OCI-LY7 (cell line): Measurements from ENCODE around the gene CEMIP2. TPM values are rescaled to one million over a fixed set of nuclear protein-coding genes. Genes with fewer than 3 reads are reported as not detected.

Experiments
- BruUV-seq: library from RNA; stranded (reverse); fragments of 400-500 nt; replicated peaks from 2 replicates; lab custom pipeline; 2021; lab: Mats Ljungman, UMichigan
- CTCF ChIA-PET: fragments of 300-600 bp; sonication (Branson Sonifier 250); formaldehyde crosslinking; loops from one replicate; lab custom pipeline; 2022; ENCODE audit warnings: antibody characterized with exemption; ENCODE audit not compliant: unreplicated experiment; lab: Charles Lee
- POLR2A ChIA-PET: fragments of 300-600 bp; sonication (Branson Sonifier 250); formaldehyde crosslinking; loops from one replicate; lab custom pipeline; 2022; ENCODE audit warnings: antibody characterized with exemption; lab: Charles Lee
- DNase-seq: peaks from one replicate; pipeline ENCODE4 v3.0.0-alpha.2; 2015; ENCODE audit warnings: low spot score
- H2AFZ ChIP-seq: fragments of 200-600 bp; sonication (generic), shearing (Covaris generic); 2 replicates; pipeline ENCODE4 v1.6.1; 2014; ENCODE audit warnings: mild to moderate bottlenecking, antibody characterized with exemption, low read length, moderate library complexity
- H3K27ac ChIP-seq: fragments of 200-600 bp; sonication (generic); 2 replicates; pipeline ENCODE4 v1.5.1; 2014; ENCODE audit warnings: mixed run types, low read depth, mild to moderate bottlenecking, moderate library complexity, low read length, inconsistent platforms; ENCODE audit not compliant: poor library complexity, severe bottlenecking
- H3K36me3 ChIP-seq: fragments of 200-600 bp; sonication (generic); 2 replicates; pipeline ENCODE4 v1.6.1; 2014; ENCODE audit warnings: mild to moderate bottlenecking, antibody characterized with exemption, low read length, moderate library complexity, mixed read lengths; ENCODE audit not compliant: insufficient read depth
- H3K4me1 ChIP-seq: fragments of 200-600 bp; sonication (generic); 2 replicates; pipeline ENCODE4 v1.5.1; 2014; ENCODE audit warnings: mild to moderate bottlenecking, low read length; ENCODE audit not compliant: insufficient read depth, poor library complexity, severe bottlenecking
- H3K4me2 ChIP-seq: fragments of 200-600 bp; sonication (generic); 2 replicates; pipeline ENCODE4 v1.6.1; 2014; ENCODE audit warnings: mild to moderate bottlenecking, low read length
- H3K4me3 ChIP-seq: fragments of 200-600 bp; sonication (generic); 2 replicates; pipeline ENCODE4 v1.5.1; 2014; ENCODE audit warnings: mild to moderate bottlenecking, low read depth, low read length; ENCODE audit not compliant: poor library complexity, severe bottlenecking
- H3K79me2 ChIP-seq: fragments of 200-600 bp; sonication (generic); 2 replicates; pipeline ENCODE4 v1.6.1; 2016; ENCODE audit warnings: low read depth, mild to moderate bottlenecking, low read length, moderate library complexity, mixed read lengths; ENCODE audit not compliant: insufficient read depth
- H3K9me2 ChIP-seq: fragments of 200-600 bp; sonication (generic); 2 replicates; pipeline ENCODE4 v1.6.1; 2016; ENCODE audit warnings: mild to moderate bottlenecking, low read length, mixed read lengths; ENCODE audit not compliant: insufficient read depth
- H3K9me3 ChIP-seq: fragments of 200-600 bp; sonication (generic); 2 replicates; pipeline ENCODE4 v1.6.1; 2014; ENCODE audit warnings: mild to moderate bottlenecking, mixed run types, low read length, mixed read lengths
- H4K20me1 ChIP-seq: fragments of 200-600 bp; sonication (generic); 2 replicates; pipeline ENCODE4 v1.6.1; 2014; ENCODE audit warnings: mild to moderate bottlenecking, antibody characterized with exemption, low read length, moderate library complexity, mixed read lengths; ENCODE audit not compliant: insufficient read depth
- CTCF ChIP-seq: fragments of 200-600 bp; sonication (generic); conservative IDR thresholded peaks from 2 replicates; pipeline ENCODE4 v1.5.1; 2014; ENCODE audit warnings: mild to moderate bottlenecking, antibody characterized with exemption, low read length, moderate library complexity, mixed read lengths
- EZH2phosphoT487 ChIP-seq: fragments of 200-600 bp; sonication (generic); IDR thresholded peaks from 2 replicates; pipeline ENCODE4 v1.6.1; 2018; ENCODE audit warnings: low read depth, borderline replicate concordance, mild to moderate bottlenecking, mixed run types, antibody characterized with exemption, low read length, moderate library complexity, mixed read lengths
- intact Hi-C: fragments of 100-400 bp; cut with micrococcal nuclease; formaldehyde crosslinking; loops from one replicate; pipeline ENCODE4 v1.10.0; 2022; ENCODE audit not compliant: unreplicated experiment
- total RNA-seq, 2 experiments: library from RNA; depleted of rRNA in 1 of 2; stranded (reverse); fragments of >200 nt in 1 of 2; shearing (Covaris generic) in 1 of 2; gene quantifications; 2 replicates each; pipeline ENCODE4 v1.2.3, GENCODE V29; 2014 to 2022

CEMIP2 gene
- total RNA-seq, 2 experiments from 2014 or later = 1.8 to 4.8 TPM

- H2AFZ ChIP-seq = no peak overlapping the region
- H4K20me1 ChIP-seq = no peaks in the 10 kb centered on the region
- intact Hi-C loops = no loop called here
- DNase-seq = no peak
- BruUV-seq = no TSS peak
- no peak overlapping the region for H3K4me2 ChIP-seq
- TF ChIP-seq EZH2phosphoT487 (no peak), CTCF (no peak)
- no peaks in the 10 kb centered on the region for H3K9me3 ChIP-seq
- ChIA-PET POLR2A (no interaction called here), CTCF (no interaction called here)
- H3K9me2 ChIP-seq = no peaks in the 10 kb centered on the region
- no peak overlapping the region for H3K4me3 ChIP-seq
- H3K79me2 ChIP-seq = no peaks in the 10 kb centered on the region
- no peaks in the 10 kb centered on the region for H3K4me1 ChIP-seq
- H3K27ac ChIP-seq = no peak overlapping the region
- no peaks in the 10 kb centered on the region for H3K36me3 ChIP-seq
These were observed 103.7 kb downstream of the CEMIP2 start for GRCh38 chr9:71664566-71664965.

GRCh38 chr9:71663931-71664459, 104.3 kb downstream of the CEMIP2 start:
- H3K27ac ChIP-seq = no peak overlapping the region
- DNase-seq = no peak
- H3K36me3 ChIP-seq = no peaks in the 10 kb centered on the region
- H3K9me2 ChIP-seq = no peaks in the 10 kb centered on the region
- H4K20me1 ChIP-seq = no peaks in the 10 kb centered on the region
- H3K9me3 ChIP-seq = no peaks in the 10 kb centered on the region
- no peaks in the 10 kb centered on the region for H3K79me2 ChIP-seq
- no peaks in the 10 kb centered on the region for H3K4me1 ChIP-seq
- BruUV-seq = no TSS peak
- H3K4me3 ChIP-seq = no peak overlapping the region
- H2AFZ ChIP-seq = no peak overlapping the region
- CTCF ChIA-PET = no interaction called here
- intact Hi-C loops = no loop called here
- no peak for TF ChIP-seq CTCF
- no peak for TF ChIP-seq EZH2phosphoT487
- POLR2A ChIA-PET = no interaction called here
- no peak overlapping the region for H3K4me2 ChIP-seq

GRCh38 chr9:71663216-71663615, 105.1 kb downstream of the CEMIP2 start:
- TF ChIP-seq CTCF (no peak), EZH2phosphoT487 (no peak)
- Histone ChIP-seq H3K4me1 (no peaks in the 10 kb centered on the region), H3K79me2 (no peaks in the 10 kb centered on the region), H3K27ac (no peak overlapping the region), H3K4me3 (no peak overlapping the region), H4K20me1 (no peaks in the 10 kb centered on the region), H3K36me3 (no peaks in the 10 kb centered on the region), H3K9me2 (no peaks in the 10 kb centered on the region), H2AFZ (no peak overlapping the region), H3K9me3 (no peaks in the 10 kb centered on the region), H3K4me2 (no peak overlapping the region)
- intact Hi-C loops = no loop called here
- CTCF ChIA-PET = no interaction called here
- POLR2A ChIA-PET = interaction anchor here (0.7 kb wide), 1 partner anchor 22 kb away, joined by 3 read pairs; no protein-coding TSS in a partner anchor
- DNase-seq = no peak
- BruUV-seq = no TSS peak
